Measurements from ENCODE around the gene WDR87. TPM values are rescaled to one million over a fixed set of nuclear protein-coding genes. Genes with fewer than 3 reads are reported as not detected.
A peak's percentile ranks its signal among the peaks of the same experiment; 100 is the strongest.
"Not testable (repeated sequence)": the region's sequence is repeated elsewhere in the genome, so short reads cannot be mapped to it uniquely, and the experiment has no call there.

Gene WDR87
- polyA plus RNA-seq, 3 donors = not detected

DNA sequence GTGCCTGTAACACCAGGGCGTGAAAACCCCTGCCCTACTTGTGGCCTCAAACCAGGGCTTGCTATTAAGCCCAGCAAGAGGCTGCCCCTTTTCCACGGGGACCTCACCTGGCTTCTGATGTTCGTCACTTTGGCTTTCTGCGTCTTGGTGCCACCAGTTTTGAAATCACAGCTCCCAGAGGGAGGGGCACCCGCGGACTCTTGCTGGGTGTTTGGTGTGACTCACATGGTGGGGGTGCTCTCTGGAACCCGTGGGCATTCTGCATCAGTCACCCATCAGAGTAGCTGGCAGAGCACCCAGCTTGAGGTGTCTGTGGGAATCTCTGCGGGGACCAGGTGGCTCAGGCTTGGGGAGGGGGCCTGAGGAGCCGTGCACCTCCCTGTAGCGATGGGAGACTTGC, 19.9 kb upstream of the WDR87 start:
- Histone ChIP-seq H3K27me3 (ENCODE audit: control insufficient read depth in 2 of 2, insufficient read depth in 2 of 2, low read length in 2 of 2) (no peaks in the 10 kb centered on the region), H4K20me1 (ENCODE audit: insufficient read depth, low read length) (peaks cover 26% of the 10 kb centered on the region), H3K36me3 (replicated peaks in 1 of 2; ENCODE audit: control insufficient read depth in 1 of 2, insufficient read depth in 2 of 2, low read length in 2 of 2) (peaks cover 0 to 8% of the 10 kb centered on the region in 2 donors), H3K4me3 (replicated peaks in 1 of 3; ENCODE audit: low read depth in 2 of 3, low read length in 3 of 3) (no peak overlapping the region), H3K4me1 (ENCODE audit: control insufficient read depth in 1 of 2, insufficient read depth in 2 of 2, low read length in 2 of 2) (peaks cover 13 to 28% of the 10 kb centered on the region in 2 donors), H3K9me3 (replicated peaks in 1 of 2; ENCODE audit: control insufficient read depth in 1 of 2, insufficient read depth in 1 of 2, low read length in 2 of 2) (no peaks in the 10 kb centered on the region), H3K9ac (ENCODE audit: insufficient read depth, low read length, poor library complexity, severe bottlenecking) (no peak overlapping the region), H3K79me2 (ENCODE audit: insufficient read depth, low read length) (no peaks in the 10 kb centered on the region), H2AFZ (ENCODE audit: insufficient read depth, low read depth, low read length, poor library complexity, severe bottlenecking) (no peak overlapping the region), H3K4me2 (replicated peaks; ENCODE audit: extremely low read depth, low read length, poor library complexity, severe bottlenecking) (no peak overlapping the region), H3K27ac (ENCODE audit: low read depth in 1 of 2, low read length in 2 of 2) (no peak overlapping the region)
- H3K27me3 Mint-ChIP-seq (ENCODE audit: low read depth in 3 of 3) = peaks cover 0 to 3% (median 0%) of the 10 kb centered on the region in 3 donors
- H3K9me3 Mint-ChIP-seq = peaks cover 0 to 3% (median 1%) of the 10 kb centered on the region in 7 donors
- intact Hi-C loops (cut with micrococcal nuclease) = no loop called here
- no peak overlapping the region for H3K4me3 Mint-ChIP-seq
- H3K27ac Mint-ChIP-seq = peak overlapping the region in 1 of 7 donors; percentile 42
- no peak for DNase-seq
- TF ChIP-seq, protein P1, sequence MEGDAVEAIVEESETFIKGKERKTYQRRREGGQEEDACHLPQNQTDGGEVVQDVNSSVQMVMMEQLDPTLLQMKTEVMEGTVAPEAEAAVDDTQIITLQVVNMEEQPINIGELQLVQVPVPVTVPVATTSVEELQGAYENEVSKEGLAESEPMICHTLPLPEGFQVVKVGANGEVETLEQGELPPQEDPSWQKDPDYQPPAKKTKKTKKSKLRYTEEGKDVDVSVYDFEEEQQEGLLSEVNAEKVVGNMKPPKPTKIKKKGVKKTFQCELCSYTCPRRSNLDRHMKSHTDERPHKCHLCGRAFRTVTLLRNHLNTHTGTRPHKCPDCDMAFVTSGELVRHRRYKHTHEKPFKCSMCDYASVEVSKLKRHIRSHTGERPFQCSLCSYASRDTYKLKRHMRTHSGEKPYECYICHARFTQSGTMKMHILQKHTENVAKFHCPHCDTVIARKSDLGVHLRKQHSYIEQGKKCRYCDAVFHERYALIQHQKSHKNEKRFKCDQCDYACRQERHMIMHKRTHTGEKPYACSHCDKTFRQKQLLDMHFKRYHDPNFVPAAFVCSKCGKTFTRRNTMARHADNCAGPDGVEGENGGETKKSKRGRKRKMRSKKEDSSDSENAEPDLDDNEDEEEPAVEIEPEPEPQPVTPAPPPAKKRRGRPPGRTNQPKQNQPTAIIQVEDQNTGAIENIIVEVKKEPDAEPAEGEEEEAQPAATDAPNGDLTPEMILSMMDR (IDR thresholded peaks at IDR 0.05) = no peak
- WGBS (ENCODE audit: insufficient coverage) = 91% methylated on average over 8 of the region's 10 CpGs
- H3K36me3 Mint-ChIP-seq = peaks cover 15 to 24% of the 10 kb centered on the region in 2 donors
- H3K4me1 Mint-ChIP-seq = peaks cover 34% of the 10 kb centered on the region

DNA sequence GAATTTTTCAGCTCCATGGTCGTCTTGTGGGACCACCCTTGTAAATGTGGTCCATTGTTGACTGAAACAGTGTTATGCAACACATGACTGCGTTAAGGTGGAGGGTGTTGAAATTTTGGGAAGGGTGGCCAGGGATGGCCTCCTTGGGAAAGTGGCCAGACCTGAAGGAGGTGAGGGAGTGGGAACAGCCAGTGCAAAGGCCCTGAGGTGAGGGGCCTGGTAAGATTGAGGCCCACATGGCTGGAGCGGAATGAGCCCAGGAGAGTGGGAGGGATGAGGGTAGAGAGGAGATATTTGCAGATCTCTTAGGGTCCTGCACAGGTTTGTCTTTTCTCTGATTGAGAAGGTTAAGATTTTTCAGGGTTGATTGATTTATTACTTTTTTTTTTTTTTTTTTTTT, 18.8 kb upstream of the WDR87 start:
- Mint-ChIP-seq H3K4me3 (no peak overlapping the region), H3K27me3 (ENCODE audit: low read depth in 3 of 3) (peaks cover 0 to 6% (median 1%) of the 10 kb centered on the region in 3 donors), H3K4me1 (peaks cover 39% of the 10 kb centered on the region), H3K36me3 (peaks cover 19 to 29% of the 10 kb centered on the region in 2 donors), H3K9me3 (peaks cover 0 to 3% (median 1%) of the 10 kb centered on the region in 7 donors), H3K27ac (peak overlapping the region in 1 of 7 donors; percentile 41)
- H4K20me1 ChIP-seq (ENCODE audit: insufficient read depth, low read length) = peaks cover 33% of the 10 kb centered on the region
- no peaks in the 10 kb centered on the region for H3K79me2 ChIP-seq (ENCODE audit: insufficient read depth, low read length)
- TF ChIP-seq, protein P1 (IDR thresholded peaks at IDR 0.05) = no peak
- no peaks in the 10 kb centered on the region for H3K27me3 ChIP-seq (ENCODE audit: control insufficient read depth in 2 of 2, insufficient read depth in 2 of 2, low read length in 2 of 2)
- no peaks in the 10 kb centered on the region for H3K9me3 ChIP-seq (replicated peaks in 1 of 2; ENCODE audit: control insufficient read depth in 1 of 2, insufficient read depth in 1 of 2, low read length in 2 of 2)
- H3K4me1 ChIP-seq (ENCODE audit: control insufficient read depth in 1 of 2, insufficient read depth in 2 of 2, low read length in 2 of 2) = peaks cover 16 to 28% of the 10 kb centered on the region in 2 donors
- H2AFZ ChIP-seq (ENCODE audit: insufficient read depth, low read depth, low read length, poor library complexity, severe bottlenecking) = no peak overlapping the region
- peaks cover 0 to 13% of the 10 kb centered on the region in 2 donors for H3K36me3 ChIP-seq (replicated peaks in 1 of 2; ENCODE audit: control insufficient read depth in 1 of 2, insufficient read depth in 2 of 2, low read length in 2 of 2)
- intact Hi-C loops (cut with micrococcal nuclease) = no loop called here
- DNase-seq = no peak
- H3K4me2 ChIP-seq (replicated peaks; ENCODE audit: extremely low read depth, low read length, poor library complexity, severe bottlenecking) = no peak overlapping the region
- no peak overlapping the region for H3K9ac ChIP-seq (ENCODE audit: insufficient read depth, low read length, poor library complexity, severe bottlenecking)
- H3K4me3 ChIP-seq (replicated peaks in 1 of 3; ENCODE audit: low read depth in 2 of 3, low read length in 3 of 3) = no peak overlapping the region
- H3K27ac ChIP-seq (ENCODE audit: low read depth in 1 of 2, low read length in 2 of 2) = no peak overlapping the region
- WGBS (ENCODE audit: insufficient coverage) = 64% methylated on average over 3 of the region's 3 CpGs

DNA sequence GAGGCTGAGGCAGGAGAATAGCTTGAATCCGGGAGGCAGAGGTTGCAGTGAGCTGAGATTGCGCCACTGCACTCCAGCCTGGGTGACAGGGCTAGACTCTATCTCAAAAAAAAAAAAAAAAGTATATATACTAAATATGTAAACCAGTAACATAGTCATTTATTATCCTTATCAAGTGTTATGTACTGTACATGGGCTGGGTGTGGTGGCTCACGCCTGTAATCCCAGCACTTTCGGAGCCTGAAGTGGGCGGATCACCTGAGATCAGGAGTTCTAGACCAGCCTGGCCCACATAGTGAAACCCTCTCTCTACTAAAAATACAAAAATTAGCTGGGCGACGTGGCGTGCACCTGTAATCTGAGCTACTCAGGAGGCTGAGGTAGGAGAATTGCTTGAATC, 18.2 kb upstream of the WDR87 start:
- peaks cover 16 to 28% of the 10 kb centered on the region in 2 donors for H3K4me1 ChIP-seq (ENCODE audit: control insufficient read depth in 1 of 2, insufficient read depth in 2 of 2, low read length in 2 of 2)
- not testable (repeated sequence) for H3K4me3 Mint-ChIP-seq

More for the DNA sequence above, 18.2 kb upstream of the WDR87 start:
- Histone ChIP-seq H4K20me1 (ENCODE audit: insufficient read depth, low read length) (peaks cover 37% of the 10 kb centered on the region), H3K36me3 (replicated peaks in 1 of 2; ENCODE audit: control insufficient read depth in 1 of 2, insufficient read depth in 2 of 2, low read length in 2 of 2) (peaks cover 0 to 13% of the 10 kb centered on the region in 2 donors)
- DNase-seq; H3K9me3 ChIP-seq (replicated peaks in 1 of 2; ENCODE audit: control insufficient read depth in 1 of 2, insufficient read depth in 1 of 2, low read length in 2 of 2); H3K27ac Mint-ChIP-seq; H3K9me3 Mint-ChIP-seq; H2AFZ ChIP-seq (ENCODE audit: insufficient read depth, low read depth, low read length, poor library complexity, severe bottlenecking); H3K79me2 ChIP-seq (ENCODE audit: insufficient read depth, low read length); H3K4me3 ChIP-seq (replicated peaks in 1 of 3; ENCODE audit: low read depth in 2 of 3, low read length in 3 of 3); H3K4me2 ChIP-seq (replicated peaks; ENCODE audit: extremely low read depth, low read length, poor library complexity, severe bottlenecking); H3K27me3 Mint-ChIP-seq (ENCODE audit: low read depth in 3 of 3); H3K9ac ChIP-seq (ENCODE audit: insufficient read depth, low read length, poor library complexity, severe bottlenecking); H3K27me3 ChIP-seq (ENCODE audit: control insufficient read depth in 2 of 2, insufficient read depth in 2 of 2, low read length in 2 of 2); H3K27ac ChIP-seq (ENCODE audit: low read depth in 1 of 2, low read length in 2 of 2); intact Hi-C loops (cut with micrococcal nuclease): not testable (repeated sequence)
- Mint-ChIP-seq H3K36me3 (peaks cover 19 to 31% of the 10 kb centered on the region in 2 donors), H3K4me1 (peaks cover 39% of the 10 kb centered on the region)
- no CpG with 5 or more reads among the region's 8 CpGs for WGBS (ENCODE audit: insufficient coverage)

Measured in CD14-positive monocyte (primary cell).